ENCODE measurements around the gene FKBP2. TPM values are rescaled to one million over a fixed set of nuclear protein-coding genes. Genes with fewer than 3 reads are reported as not detected.

The FKBP2 gene
- total RNA-seq, result 40.3 and 48.5 TPM in 2 replicates

GRCh38 chr11:64240435-64241240 is at the start of gene FKBP2:
Gene FKBP2, plus strand, starts transcription at chr11:64241095. Its CDS starts 1,293 bp downstream, at chr11:64242388.

GRCh38 chr11:64206457-64207255 is 34.2 kb upstream of the FKBP2 start, which contains the start of gene FERMT3:
Gene FERMT3, plus strand, starts transcription at chr11:64206721. Its CDS starts 644 bp downstream, at chr11:64207365.

GRCh38 chr11:64225608-64226506 is 15.0 kb upstream of the FKBP2 start, which contains the start of the genes NUDT22 and TRPT1:
Gene NUDT22, plus strand, starts transcription at chr11:64226274. Its CDS starts 379 bp downstream, at chr11:64226653.
Gene TRPT1, minus strand, starts transcription at chr11:64226186. Its CDS starts 326 bp downstream, at chr11:64225860.

GRCh38 chr11:64230171-64230984 is 10.5 kb upstream of the FKBP2 start, which contains the start of gene DNAJC4:
Gene DNAJC4, plus strand, starts transcription at chr11:64230548. Its CDS starts 307 bp downstream, at chr11:64230855.

GRCh38 chr11:64233913-64234586 is 6.8 kb upstream of the FKBP2 start, which contains the start of gene VEGFB:
Gene VEGFB, plus strand, starts transcription at chr11:64234584. Its CDS starts 250 bp downstream, at chr11:64234834.

GRCh38 chr11:64246871-64247728 is 6.2 kb downstream of the FKBP2 start, which contains the start of gene PPP1R14B:
Gene PPP1R14B, minus strand, starts transcription at chr11:64246943. Its CDS starts 270 bp downstream, at chr11:64246673.

GRCh38 chr11:64251016-64251752 is 10.3 kb downstream of the FKBP2 start, which contains the start of gene PLCB3:
Gene PLCB3, plus strand, starts transcription at chr11:64251530. Its CDS starts 120 bp downstream, at chr11:64251650.

GRCh38 chr11:64284048-64284961 is 43.4 kb downstream of the FKBP2 start, which contains the start of gene BAD:
Gene BAD, minus strand, starts transcription at chr11:64284665. Its CDS starts 297 bp downstream, at chr11:64284368.

GRCh38 chr11:64284962-64285884 is 44.3 kb downstream of the FKBP2 start, which contains the start of gene GPR137:
Gene GPR137, plus strand, starts transcription at chr11:64285848. Its CDS starts 677 bp downstream, at chr11:64286525.

GRCh38 chr11:64291262-64291751 is 50.4 kb downstream of the FKBP2 start, which contains the start of gene KCNK4:
Gene KCNK4, plus strand, starts transcription at chr11:64291302. Its CDS starts 1,717 bp downstream, at chr11:64293019.

Other genes with a start within 250 kb of the FKBP2 start
- gene FLRT1, start 205.2 kb upstream of the FKBP2 start, total RNA-seq, result under 0.01 TPM in 1 of 2 replicates, not detected in the other
- 20.9 and 23.1 TPM in 2 replicates for gene MACROD1, start 75.0 kb upstream of the FKBP2 start, total RNA-seq
- gene STIP1, start 54.9 kb upstream of the FKBP2 start, total RNA-seq, result 159 and 235 TPM in 2 replicates
- 2.2 and 7.8 TPM in 2 replicates for gene FERMT3, start 34.4 kb upstream of the FKBP2 start, total RNA-seq
- gene TRPT1, start 14.9 kb upstream of the FKBP2 start, total RNA-seq, result 28.7 and 29.9 TPM in 2 replicates
- 46.3 and 51.8 TPM in 2 replicates for gene NUDT22, start 14.8 kb upstream of the FKBP2 start, total RNA-seq
- 7.0 and 7.4 TPM in 2 replicates for gene DNAJC4, start 10.5 kb upstream of the FKBP2 start, total RNA-seq
- 26.0 and 29.4 TPM in 2 replicates for gene VEGFB, start 6.5 kb upstream of the FKBP2 start, total RNA-seq
- gene PPP1R14B, start 5.8 kb downstream of the FKBP2 start, total RNA-seq, result 259 and 300 TPM in 2 replicates
- 35.3 and 61.4 TPM in 2 replicates for gene PLCB3, start 10.4 kb downstream of the FKBP2 start, total RNA-seq
- 46.9 and 71.7 TPM in 2 replicates for gene BAD, start 43.6 kb downstream of the FKBP2 start, total RNA-seq
- 9.6 and 12.1 TPM in 2 replicates for gene GPR137, start 44.8 kb downstream of the FKBP2 start, total RNA-seq
- gene KCNK4, start 50.2 kb downstream of the FKBP2 start, total RNA-seq, result not detected in 2 replicates
- gene CATSPERZ, start 59.3 kb downstream of the FKBP2 start, total RNA-seq, result 1.1 TPM in 1 of 2 replicates, not detected in the other
- 31.2 and 36.0 TPM in 2 replicates for gene ESRRA, start 64.4 kb downstream of the FKBP2 start, total RNA-seq
- gene TRMT112, start 76.5 kb downstream of the FKBP2 start, total RNA-seq, result 138 and 175 TPM in 2 replicates
- gene PRDX5, start 77.0 kb downstream of the FKBP2 start, total RNA-seq, result 92.1 and 148 TPM in 2 replicates
- gene CCDC88B, start 99.1 kb downstream of the FKBP2 start, total RNA-seq, result 0.20 and 1.8 TPM in 2 replicates
- 44.8 and 54.0 TPM in 2 replicates for gene RPS6KA4, start 118.1 kb downstream of the FKBP2 start, total RNA-seq